MCF 10A (cell line): ENCODE results near the gene NUP88. TPM values are rescaled to one million over a fixed set of nuclear protein-coding genes. Genes with fewer than 3 reads are reported as not detected.

Experiments used
- BruUV-seq: library from RNA; stranded (reverse); fragments of 400-500 nt; replicated peaks from 2 replicates; lab custom pipeline; 2021; lab: Mats Ljungman, UMichigan
- CTCF ChIA-PET: fragments of 300-600 bp; sonication (Branson Sonifier 250); formaldehyde crosslinking; extraction: SDS; loops from one replicate; lab custom pipeline; 2021; ENCODE audit warnings: antibody characterized with exemption, inconsistent platforms; lab: Yijun Ruan, JAX
- POLR2A ChIA-PET: fragments of 300-600, 350-650 bp; sonication (Branson Sonifier 250); formaldehyde crosslinking; extraction: SDS; loops from one replicate; lab custom pipeline; 2020; ENCODE audit warnings: antibody characterized with exemption, inconsistent platforms; lab: Yijun Ruan, JAX
- DNase-seq: peaks from one replicate; pipeline ENCODE4 v3.0.0-alpha.2; 2018; ENCODE audit not compliant: unreplicated experiment
- H3K27ac Mint-ChIP-seq: one replicate; pipeline ENCODE4 v1.8.0; 2022; ENCODE audit warnings: mild to moderate bottlenecking, low read depth, mixed read lengths; ENCODE audit not compliant: unreplicated experiment
- H3K27me3 Mint-ChIP-seq: one replicate; pipeline ENCODE4 v1.8.0; 2022; ENCODE audit warnings: mixed read lengths; ENCODE audit not compliant: insufficient read depth, unreplicated experiment
- H3K36me3 Mint-ChIP-seq: one replicate; pipeline ENCODE4 v1.8.0; 2022; ENCODE audit warnings: mild to moderate bottlenecking, moderate library complexity, mixed read lengths; ENCODE audit not compliant: insufficient read depth, unreplicated experiment
- H3K4me1 Mint-ChIP-seq: one replicate; pipeline ENCODE4 v1.8.0; 2022; ENCODE audit warnings: mixed read lengths; ENCODE audit not compliant: insufficient read depth, unreplicated experiment
- H3K4me3 Mint-ChIP-seq: one replicate; pipeline ENCODE4 v1.8.0; 2022; ENCODE audit warnings: mild to moderate bottlenecking, moderate library complexity, mixed read lengths; ENCODE audit not compliant: unreplicated experiment
- H3K9me3 Mint-ChIP-seq: one replicate; pipeline ENCODE4 v1.8.0; 2022; ENCODE audit warnings: mixed read lengths; ENCODE audit not compliant: unreplicated experiment
- intact Hi-C: fragments of 100-400 bp; cut with micrococcal nuclease; formaldehyde crosslinking; loops from 2 replicates; pipeline ENCODE4 v1.14.1; 2022
- total RNA-seq: library from RNA; stranded (reverse); gene quantifications from 2 replicates; pipeline ENCODE4 v1.2.3, GENCODE V29; 2022
- TF ChIP-seq, protein P1 (sequence below): fragments of 200-600 bp; IDR thresholded peaks from one replicate; pipeline ENCODE4 v1.8.0; 2022; ENCODE audit warnings: antibody characterized with exemption, mild to moderate bottlenecking; ENCODE audit not compliant: unreplicated experiment

Gene NUP88
- total RNA-seq, 1 experiment from 2014 or later, result 89.2 TPM

DNA sequence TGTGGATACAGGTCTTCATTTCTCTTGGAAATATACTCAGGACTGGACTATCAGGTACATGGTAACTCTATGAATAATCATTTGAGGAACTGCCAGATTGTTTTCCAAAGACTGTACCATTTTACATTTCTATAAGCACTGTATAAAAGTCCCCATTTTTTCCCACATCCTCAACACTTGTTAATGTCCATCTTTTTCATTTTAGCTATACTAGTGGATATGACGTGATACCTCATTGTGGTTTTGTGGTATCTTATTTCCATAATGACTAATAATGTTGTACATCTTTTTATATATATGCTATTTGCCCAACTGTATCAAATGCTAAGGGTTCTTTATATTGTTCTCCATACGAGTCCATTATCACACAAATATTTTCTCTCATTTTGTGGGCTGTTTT is 22.9 kb downstream of the NUP88 start:
- POLR2A ChIA-PET, result no interaction called here
- DNase-seq, result no peak
- no TSS peak for BruUV-seq
- H3K36me3 Mint-ChIP-seq, result peaks cover 93% of the 10 kb centered on the region
- no peaks in the 10 kb centered on the region for H3K27me3 Mint-ChIP-seq
- H3K4me1 Mint-ChIP-seq, result no peaks in the 10 kb centered on the region
- H3K4me3 Mint-ChIP-seq, result no peak overlapping the region
- H3K27ac Mint-ChIP-seq, result no peak overlapping the region
- TF ChIP-seq, protein P1, sequence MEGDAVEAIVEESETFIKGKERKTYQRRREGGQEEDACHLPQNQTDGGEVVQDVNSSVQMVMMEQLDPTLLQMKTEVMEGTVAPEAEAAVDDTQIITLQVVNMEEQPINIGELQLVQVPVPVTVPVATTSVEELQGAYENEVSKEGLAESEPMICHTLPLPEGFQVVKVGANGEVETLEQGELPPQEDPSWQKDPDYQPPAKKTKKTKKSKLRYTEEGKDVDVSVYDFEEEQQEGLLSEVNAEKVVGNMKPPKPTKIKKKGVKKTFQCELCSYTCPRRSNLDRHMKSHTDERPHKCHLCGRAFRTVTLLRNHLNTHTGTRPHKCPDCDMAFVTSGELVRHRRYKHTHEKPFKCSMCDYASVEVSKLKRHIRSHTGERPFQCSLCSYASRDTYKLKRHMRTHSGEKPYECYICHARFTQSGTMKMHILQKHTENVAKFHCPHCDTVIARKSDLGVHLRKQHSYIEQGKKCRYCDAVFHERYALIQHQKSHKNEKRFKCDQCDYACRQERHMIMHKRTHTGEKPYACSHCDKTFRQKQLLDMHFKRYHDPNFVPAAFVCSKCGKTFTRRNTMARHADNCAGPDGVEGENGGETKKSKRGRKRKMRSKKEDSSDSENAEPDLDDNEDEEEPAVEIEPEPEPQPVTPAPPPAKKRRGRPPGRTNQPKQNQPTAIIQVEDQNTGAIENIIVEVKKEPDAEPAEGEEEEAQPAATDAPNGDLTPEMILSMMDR, result no peak
- no peaks in the 10 kb centered on the region for H3K9me3 Mint-ChIP-seq
- CTCF ChIA-PET, result interaction anchor here (0.9 kb wide), 1 partner anchor 9 kb away, joined by 4 read pairs; no protein-coding TSS in a partner anchor
- intact Hi-C loops, result no loop called here

- Mint-ChIP-seq H3K4me1 (no peaks in the 10 kb centered on the region), H3K27ac (no peak overlapping the region), H3K27me3 (no peaks in the 10 kb centered on the region), H3K36me3 (peaks cover 95% of the 10 kb centered on the region), H3K9me3 (no peaks in the 10 kb centered on the region), H3K4me3 (no peak overlapping the region)
- intact Hi-C loops, result no loop called here
- CTCF ChIA-PET, result interaction anchor here (0.6 kb wide), 2 partner anchors 12 to 440 kb away, joined by 3 to 4 read pairs; partner anchors contain the start of gene ENO3
- TF ChIP-seq, protein P1, result no peak
- DNase-seq, result no peak
- POLR2A ChIA-PET, result interaction anchor here (0.6 to 2.2 kb wide), 5 partner anchors 9 to 28 kb away, joined by 3 to 8 read pairs (median 4); partner anchors contain the start of genes NUP88 and RPAIN
- no TSS peak for BruUV-seq
Measured at GRCh38 chr17:5391678-5392077, 27.8 kb downstream of the NUP88 start.

- ChIA-PET POLR2A (interaction anchor here (0.6 to 1.9 kb wide), 8 partner anchors 8 to 98 kb away, joined by 3 to 6 read pairs (median 4); partner anchors contain the start of genes C1QBP, NUP88 and RPAIN), CTCF (no interaction called here)
- BruUV-seq, result no TSS peak
- DNase-seq, result peak; percentile 30
- TF ChIP-seq, protein P1, result no peak
- H3K4me3 Mint-ChIP-seq, result no peak overlapping the region
- intact Hi-C loops, result no loop called here
- H3K9me3 Mint-ChIP-seq, result no peaks in the 10 kb centered on the region
- H3K27me3 Mint-ChIP-seq, result no peaks in the 10 kb centered on the region
- peaks cover 6% of the 10 kb centered on the region for H3K4me1 Mint-ChIP-seq
- H3K27ac Mint-ChIP-seq, result no peak overlapping the region
- peaks cover 99% of the 10 kb centered on the region for H3K36me3 Mint-ChIP-seq
Measured at GRCh38 chr17:5381542-5381941, 37.9 kb downstream of the NUP88 start.

DNA sequence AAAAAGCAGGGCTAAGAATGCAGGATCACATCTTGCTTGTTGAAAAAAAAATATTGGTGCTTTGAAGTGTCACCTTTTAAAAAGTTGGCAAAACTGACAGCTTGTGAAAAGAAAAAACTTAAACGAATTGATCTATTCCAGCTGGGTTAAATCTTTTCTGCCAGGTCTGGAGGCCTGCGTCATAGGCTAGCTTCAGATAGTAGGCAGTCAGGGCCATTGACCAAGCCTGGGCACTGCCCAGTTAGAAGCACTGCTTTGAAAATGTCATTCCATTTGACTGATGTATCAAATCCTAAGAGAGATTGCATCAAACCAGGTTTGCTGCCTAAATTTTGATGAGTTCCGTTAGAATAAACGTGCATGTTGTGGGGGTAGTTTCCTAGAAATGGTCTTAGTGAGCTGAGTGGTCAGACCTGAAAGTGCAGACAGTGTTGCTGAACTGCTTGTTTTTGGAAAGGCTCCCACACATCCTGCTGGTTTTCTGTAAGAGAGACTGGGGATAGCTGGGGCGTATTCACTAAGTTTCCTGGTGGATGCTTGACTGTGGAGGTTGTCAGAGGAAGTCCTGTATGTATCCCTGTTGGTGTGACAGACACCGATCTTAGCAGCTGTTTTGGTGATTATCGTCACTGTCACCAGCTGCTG is 38.8 kb downstream of the NUP88 start:
- ChIA-PET CTCF (interaction anchor here (1.5 kb wide), 1 partner anchor 59 kb away, joined by 3 read pairs; the partner anchor contains the start of gene C1QBP), POLR2A (interaction anchor here (0.8 to 1.9 kb wide), 8 partner anchors 9 to 59 kb away, joined by 3 to 6 read pairs (median 4); partner anchors contain the start of genes C1QBP, NUP88 and RPAIN)
- DNase-seq, result no peak
- Mint-ChIP-seq H3K9me3 (no peaks in the 10 kb centered on the region), H3K27me3 (no peaks in the 10 kb centered on the region), H3K4me3 (no peak overlapping the region), H3K36me3 (peaks cover 95% of the 10 kb centered on the region), H3K4me1 (peaks cover 6% of the 10 kb centered on the region), H3K27ac (no peak overlapping the region)
- no TSS peak for BruUV-seq
- intact Hi-C loops, result no loop called here
- TF ChIP-seq, protein P1, result no peak
